ENCODE results near the gene TICAM1.
"Not testable (repeated sequence)": the region's sequence is repeated elsewhere in the genome, so short reads cannot be mapped to it uniquely, and the experiment has no call there.

Gene TICAM1

GRCh38 chr19:4844348-4845179 lies 13.1 kb upstream of the TICAM1 start:
- DNase-seq: no peak

- DNase-seq: no peak
These were observed 12.1 kb upstream of the TICAM1 start for GRCh38 chr19:4843647-4843965.

- DNase-seq: no peak
These were observed 7.7 kb upstream of the TICAM1 start for GRCh38 chr19:4839192-4839591.

- no peak for DNase-seq
These were observed 1.3 kb upstream of the TICAM1 start for GRCh38 chr19:4832776-4833175.

- not testable (repeated sequence) for DNase-seq
These were observed 448 bp upstream of the TICAM1 start for GRCh38 chr19:4831979-4832340.

GRCh38 chr19:4830768-4831265 lies 695 bp downstream of the TICAM1 start:
- no peak for DNase-seq

DNA sequence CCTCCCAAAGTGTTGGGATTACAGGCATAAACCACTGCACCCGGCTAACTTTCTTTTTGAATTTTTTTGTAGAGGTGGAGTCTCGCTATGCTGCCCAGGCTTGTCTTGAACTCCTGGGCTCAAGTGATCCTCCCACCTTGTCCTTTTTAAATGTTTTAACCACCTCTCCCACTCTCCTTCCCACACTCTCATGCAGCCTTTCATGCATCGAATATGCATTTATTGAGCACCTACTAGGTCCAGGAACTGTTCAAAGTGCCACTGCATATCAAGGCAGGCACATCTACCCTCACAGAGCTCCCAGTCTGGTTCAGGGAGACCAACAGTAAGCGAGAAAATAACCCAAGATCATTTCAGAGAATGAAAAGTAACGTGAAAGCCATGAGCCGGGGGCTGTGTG lies 1.2 kb downstream of the TICAM1 start:
- DNase-seq: no peak

DNA sequence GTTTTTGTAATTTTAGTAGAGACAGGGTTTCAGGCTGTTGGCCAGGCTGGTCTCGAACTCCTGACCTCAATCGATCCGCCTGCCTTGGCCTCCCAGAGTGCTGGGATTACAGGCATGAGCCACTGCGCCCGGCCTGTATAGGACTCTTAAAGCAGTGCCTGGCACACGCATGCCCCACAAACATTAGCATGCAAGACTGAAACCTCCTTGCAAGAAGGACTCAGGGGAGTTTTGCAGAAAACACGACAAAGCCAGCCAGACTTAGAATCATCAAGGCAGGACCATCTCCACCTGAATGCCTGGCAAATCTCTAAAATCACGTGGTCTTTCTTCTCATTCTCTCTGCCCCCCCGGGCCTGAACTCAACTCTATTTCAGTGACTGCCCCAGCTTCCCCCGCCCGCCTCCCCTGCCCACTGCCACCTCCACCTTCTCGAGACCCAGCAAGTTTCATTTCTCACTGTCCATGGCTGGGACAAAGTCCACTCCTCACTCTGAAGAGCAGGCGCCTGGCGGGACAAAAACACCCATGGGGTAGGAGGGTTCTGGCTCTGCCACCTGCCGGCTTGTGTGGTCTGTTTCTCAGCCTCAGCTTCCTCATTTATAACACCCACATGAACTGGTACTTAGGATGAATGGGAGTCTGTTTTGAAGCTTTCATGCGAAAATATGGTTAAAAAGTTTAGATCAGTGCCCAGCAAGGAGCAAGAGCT lies 2.4 kb downstream of the TICAM1 start:
- DNase-seq: no peak

DNA sequence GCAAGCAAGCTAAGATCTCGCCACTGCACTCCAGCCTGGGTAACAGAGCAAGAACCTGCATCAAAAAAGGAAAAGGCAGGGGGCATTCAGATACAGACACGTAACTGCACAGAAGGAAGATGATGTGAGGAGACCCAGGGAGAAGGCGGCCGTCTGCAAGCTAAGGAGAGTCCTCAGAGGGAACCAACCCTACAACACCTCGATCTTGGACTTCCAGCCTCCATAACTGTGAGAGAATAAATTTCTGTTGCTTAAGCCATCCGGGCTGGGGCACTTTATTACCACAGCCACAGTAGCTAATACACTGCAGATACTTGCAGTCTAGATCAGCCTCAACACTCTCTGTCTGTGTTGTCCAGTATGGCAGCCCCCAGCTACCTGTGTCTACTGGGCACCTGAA lies 7.9 kb downstream of the TICAM1 start:
- DNase-seq: no peak

- DNase-seq: not testable (repeated sequence)
These were observed 9.2 kb downstream of the TICAM1 start for GRCh38 chr19:4822354-4822753.

DNA sequence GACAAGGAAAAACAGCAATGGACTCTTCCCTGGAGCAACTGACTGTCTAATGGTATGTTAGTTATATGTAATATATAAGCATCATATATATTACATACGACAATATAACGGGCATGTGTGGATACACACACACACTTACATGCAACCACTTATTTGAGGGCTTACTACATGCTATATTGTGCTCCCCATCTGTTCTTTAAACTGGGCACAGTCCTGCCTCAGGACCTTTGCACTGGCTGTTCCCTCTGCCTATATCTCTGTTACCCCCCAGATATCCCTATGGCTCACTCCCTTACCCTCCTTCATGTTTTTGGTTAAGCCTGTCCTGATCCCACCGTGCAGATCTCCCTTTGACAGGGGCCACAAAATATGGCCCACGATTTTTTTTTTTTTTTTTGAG lies 10.2 kb downstream of the TICAM1 start:
- no peak for DNase-seq

DNA sequence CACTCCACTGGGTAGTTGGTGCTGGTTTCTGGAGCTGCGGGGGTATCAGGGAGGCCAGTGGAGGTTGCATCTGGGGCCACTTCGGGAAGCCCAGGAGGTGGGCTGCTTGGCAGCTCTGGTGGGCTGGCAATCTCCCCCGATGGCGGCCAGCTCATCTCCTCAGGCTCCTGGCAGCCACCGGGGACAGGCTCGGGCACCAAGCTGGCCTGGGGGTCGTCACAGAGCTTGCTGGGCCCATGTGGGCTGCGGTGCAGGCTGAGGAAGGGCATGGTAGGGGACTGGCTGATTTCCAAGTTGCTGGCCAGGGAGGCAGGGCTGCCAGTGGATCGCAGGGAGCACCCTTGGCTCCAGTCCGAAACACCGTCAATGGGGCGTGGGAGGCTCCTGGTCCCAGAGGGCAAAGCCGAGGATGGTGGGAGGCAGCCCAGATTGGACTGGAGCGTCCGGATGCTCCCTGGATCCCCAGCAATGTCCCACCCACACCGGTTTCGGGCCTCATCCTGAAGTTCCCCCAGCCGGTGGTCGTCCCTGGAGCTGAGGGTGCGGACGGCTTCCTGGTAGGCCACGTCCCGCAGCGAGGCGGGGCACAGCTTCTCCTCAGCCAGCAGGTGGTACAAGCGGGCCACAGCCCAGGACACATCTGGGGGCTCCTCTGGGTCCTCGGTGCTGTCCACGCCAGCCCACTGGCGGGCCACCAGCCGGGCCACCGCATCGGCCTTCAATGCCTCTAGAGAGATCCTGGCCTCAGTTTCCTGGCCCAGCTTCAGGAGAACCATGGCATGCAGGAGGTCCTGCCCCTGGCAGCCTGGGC lies 13.8 kb downstream of the TICAM1 start:
- DNase-seq: no peak

DNA sequence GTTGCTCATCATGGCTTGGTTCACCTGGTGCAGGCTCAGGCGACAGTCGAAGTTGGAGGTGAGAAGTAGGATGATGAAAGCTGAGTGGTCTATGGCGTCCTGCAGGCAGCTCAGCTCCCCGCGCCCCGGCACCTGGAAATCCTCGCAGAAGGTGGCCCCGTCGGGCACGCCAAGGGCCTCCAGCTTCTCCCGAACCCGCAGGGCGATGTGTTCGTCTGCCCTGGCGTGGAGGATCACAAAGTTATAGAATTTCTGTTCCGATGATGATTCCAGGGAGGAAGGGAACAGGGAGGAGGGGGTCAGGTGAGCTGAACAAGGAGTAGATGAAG lies 14.6 kb downstream of the TICAM1 start:
- no peak for DNase-seq

DNA sequence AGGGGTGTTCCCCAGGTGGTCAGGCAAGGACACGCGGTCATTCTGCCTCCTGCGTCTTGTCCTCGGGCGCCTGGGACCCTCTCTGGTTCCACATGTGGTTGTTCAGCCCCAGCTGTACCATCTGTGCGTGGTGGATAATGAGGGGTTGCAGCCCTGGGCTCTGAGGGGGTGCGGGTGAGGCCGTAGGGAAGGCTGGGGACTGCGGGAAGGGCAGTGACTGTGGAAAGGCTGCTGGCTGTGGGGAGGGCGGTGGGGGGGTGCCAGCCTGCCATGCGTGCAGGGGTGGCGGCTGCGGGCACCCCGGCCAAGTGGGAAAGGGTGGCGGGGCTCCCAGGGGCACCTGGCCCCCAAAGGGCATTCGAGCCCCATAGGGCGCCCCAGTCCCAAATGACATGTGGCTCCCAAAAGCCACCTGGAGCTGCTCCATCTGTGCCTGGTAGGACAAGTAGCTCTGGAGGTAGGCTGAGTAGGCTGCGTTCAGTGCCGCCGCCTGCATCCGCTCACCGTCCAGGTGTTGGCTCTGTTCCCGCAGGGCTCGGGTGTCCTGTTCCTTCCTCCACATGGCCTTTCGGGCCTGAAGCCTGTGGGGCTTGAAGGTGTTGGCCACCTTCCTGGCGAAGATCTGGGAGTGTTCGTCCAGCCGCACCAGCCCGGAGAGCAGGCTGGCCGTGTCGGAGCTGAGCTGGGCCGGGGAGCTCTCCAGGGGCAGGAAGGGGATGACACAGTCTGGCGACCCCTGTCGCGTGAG lies 15.1 kb downstream of the TICAM1 start:
- no peak for DNase-seq

DNA sequence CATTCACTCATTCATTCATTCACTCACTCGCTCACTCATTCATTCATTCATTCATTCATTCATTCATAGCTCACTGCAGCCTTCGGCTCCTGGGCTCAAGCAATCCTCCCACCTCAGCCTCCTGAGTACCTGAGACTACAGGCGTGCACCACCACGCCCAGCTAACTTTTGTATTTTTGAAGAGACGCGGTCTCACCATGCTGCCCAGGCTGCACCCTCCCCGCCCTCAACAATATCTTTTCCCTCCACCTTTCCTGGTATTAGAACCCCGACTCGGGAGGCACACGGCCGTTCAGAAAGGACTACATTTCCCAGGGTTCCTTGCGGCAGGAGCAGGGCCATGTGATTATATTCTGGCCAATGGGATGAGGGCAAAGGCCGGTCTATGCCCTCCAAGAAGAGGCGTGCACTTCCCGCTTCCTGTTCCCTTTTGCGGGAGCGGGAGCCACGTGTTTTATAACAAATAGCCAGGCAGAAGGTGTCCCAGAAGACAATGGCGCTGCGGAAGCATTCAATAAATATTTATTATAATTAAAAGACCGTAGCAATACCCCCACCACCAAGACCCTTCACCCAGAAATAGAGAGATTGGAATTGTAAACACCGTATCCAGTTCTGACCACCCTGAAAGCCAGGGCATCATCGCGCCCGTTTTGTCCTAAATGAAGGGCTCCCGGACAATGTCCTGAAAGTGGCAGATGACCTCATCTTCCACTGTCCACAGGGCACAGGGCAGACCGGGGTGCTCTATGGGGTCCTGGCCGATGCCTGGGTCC lies 15.9 kb downstream of the TICAM1 start:
- DNase-seq: peak; percentile 97

- no peak for DNase-seq
These were observed 16.7 kb downstream of the TICAM1 start for GRCh38 chr19:4814625-4815425.

DNA sequence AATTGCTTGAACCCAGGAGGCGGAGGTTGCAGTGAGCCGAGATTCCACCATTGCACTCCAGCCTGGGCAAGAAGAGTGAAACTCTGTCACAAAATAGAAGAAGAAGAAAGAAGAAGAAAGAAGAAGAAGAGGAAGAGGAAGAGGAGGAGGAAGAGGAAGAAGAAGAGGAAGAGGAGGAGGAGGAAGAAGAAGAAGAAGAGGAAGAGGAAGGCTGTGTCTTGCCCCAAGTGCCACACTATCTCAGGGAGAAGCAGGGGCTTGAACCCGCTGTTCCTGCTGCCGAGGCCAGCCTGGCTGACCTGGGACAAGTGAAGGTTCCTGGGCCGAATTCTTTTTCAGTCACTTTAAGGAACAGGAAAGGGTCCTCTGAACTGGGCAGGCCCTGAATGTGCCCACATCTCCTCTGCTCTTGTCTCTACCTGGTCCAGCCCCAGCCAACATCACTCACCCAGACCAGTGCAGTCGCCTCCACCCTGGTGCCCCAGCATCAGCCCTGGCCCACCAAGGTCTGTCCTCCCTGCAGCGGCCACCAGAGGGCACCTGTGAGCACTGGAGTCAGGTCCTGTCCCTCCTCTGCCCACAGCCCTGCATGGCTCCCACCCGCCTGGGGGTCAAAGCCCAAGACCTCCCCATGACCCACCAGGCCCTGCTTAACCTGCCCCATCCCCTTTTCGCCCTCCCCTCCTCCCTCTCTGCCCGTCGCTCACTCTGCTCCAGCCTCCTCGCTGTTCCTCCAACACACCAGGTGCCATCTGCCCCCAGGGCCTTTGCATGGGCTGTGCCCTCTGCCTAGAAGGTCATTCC lies 20.0 kb downstream of the TICAM1 start:
- peak; percentile 35 for DNase-seq

DNA sequence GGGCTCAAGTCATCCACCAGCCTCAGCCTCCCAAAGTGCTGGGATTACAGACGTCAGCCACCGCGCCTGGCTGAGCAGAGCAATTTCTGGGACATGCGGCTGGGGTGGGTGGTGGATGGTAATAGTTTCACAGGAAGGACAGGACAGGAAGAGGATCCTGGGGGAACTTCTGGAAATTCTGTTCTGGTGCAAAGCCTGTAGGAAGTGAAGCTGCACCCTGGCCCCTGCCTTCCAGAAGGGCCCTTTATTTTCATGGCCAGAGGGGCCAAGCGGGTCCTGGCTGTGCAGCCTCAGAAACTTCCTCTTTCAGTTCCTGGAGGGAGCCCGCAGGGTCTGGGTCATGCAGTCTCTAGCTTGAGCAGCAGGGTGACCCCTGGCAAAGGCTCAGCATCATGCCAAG lies 24.3 kb downstream of the TICAM1 start:
- DNase-seq: no peak

DNA sequence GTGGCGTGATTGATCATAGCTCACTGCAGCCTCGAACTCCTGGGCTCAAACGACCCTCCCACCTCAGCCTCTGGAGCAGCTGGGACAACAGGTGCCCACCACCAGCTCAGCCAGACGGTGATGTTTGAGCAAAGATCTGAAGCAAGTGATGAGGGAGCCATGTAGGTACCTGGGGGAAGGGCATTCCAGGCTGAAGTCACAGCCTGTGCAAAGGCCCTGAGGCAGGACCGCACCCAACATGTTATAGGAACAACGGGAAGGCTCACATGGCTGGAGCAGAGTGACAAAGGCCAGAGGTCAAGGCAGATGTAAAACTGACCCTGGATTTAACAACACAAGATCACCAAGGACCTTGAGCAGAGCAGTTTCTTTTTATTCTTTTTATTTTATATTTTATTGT lies 25.1 kb downstream of the TICAM1 start:
- no peak for DNase-seq

GRCh38 chr19:4805140-4805539 lies 26.4 kb downstream of the TICAM1 start:
- not testable (repeated sequence) for DNase-seq
